ENCODE data around the gene RBM24. TPM values are rescaled to one million over a fixed set of nuclear protein-coding genes. Genes with fewer than 3 reads are reported as not detected.

Gene RBM24
- total and polyA plus RNA-seq, 9 of the 15 experiments (the other 6 are each of a cell fraction or from before 2014, with no cell fraction given) = not detected

- TF ChIP-seq ZNF639 (CRISPR knock-in tag; conservative IDR thresholded peaks at IDR 0.05 in 1 of 2, IDR thresholded peaks at IDR 0.05 in 1 of 2) (peak in 1 of 2 experiments; percentile 86; a peak in 2 of 4 replicates), BCL6 (CRISPR knock-in tag; IDR thresholded peaks at IDR 0.05) (0 out of 2 replicates have a peak, but pooled peaks have one; percentile 52), ZNF197 (CRISPR knock-in tag; IDR thresholded peaks at IDR 0.05; ENCODE audit: low read depth) (peak; percentile 71; the same call in 1 of the 2 replicates), ZC3H4 (CRISPR knock-in tag; IDR thresholded peaks at IDR 0.05; ENCODE audit: borderline replicate concordance) (no peak), HNRNPUL1 (IDR thresholded peaks at IDR 0.05; ENCODE audit: low read length) (no peak), MNT (conservative IDR thresholded peaks at IDR 0.05) (no peak), ASH1L (IDR thresholded peaks at IDR 0.05; ENCODE audit: borderline replicate concordance, low read depth, partially characterized antibody) (no peak), ZNF764 (CRISPR knock-in tag; IDR thresholded peaks at IDR 0.05; ENCODE audit: low read depth) (no peak), TEAD4 (IDR thresholded peaks at IDR 0.05; ENCODE audit: low read length) (peak; percentile 84), TEAD4 (CRISPR knock-in tag; IDR thresholded peaks at IDR 0.05; ENCODE audit: borderline replicate concordance) (no peak), ZNF3 (CRISPR knock-in tag; IDR thresholded peaks at IDR 0.05) (no peak), ZNF551 (CRISPR knock-in tag; IDR thresholded peaks at IDR 0.05) (no peak), TAL1 (IDR thresholded peaks at IDR 0.05) (peak; percentile 79), POLR3G (IDR thresholded peaks at IDR 0.05; ENCODE audit: extremely low read depth, insufficient read length, insufficient replicate concordance) (no peak)
- TF ChIP-seq, protein P1, sequence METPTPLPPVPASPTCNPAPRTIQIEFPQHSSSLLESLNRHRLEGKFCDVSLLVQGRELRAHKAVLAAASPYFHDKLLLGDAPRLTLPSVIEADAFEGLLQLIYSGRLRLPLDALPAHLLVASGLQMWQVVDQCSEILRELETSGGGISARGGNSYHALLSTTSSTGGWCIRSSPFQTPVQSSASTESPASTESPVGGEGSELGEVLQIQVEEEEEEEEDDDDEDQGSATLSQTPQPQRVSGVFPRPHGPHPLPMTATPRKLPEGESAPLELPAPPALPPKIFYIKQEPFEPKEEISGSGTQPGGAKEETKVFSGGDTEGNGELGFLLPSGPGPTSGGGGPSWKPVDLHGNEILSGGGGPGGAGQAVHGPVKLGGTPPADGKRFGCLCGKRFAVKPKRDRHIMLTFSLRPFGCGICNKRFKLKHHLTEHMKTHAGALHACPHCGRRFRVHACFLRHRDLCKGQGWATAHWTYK (CRISPR knock-in tag; IDR thresholded peaks at IDR 0.05) = no peak
- TF ChIP-seq, protein P2, sequence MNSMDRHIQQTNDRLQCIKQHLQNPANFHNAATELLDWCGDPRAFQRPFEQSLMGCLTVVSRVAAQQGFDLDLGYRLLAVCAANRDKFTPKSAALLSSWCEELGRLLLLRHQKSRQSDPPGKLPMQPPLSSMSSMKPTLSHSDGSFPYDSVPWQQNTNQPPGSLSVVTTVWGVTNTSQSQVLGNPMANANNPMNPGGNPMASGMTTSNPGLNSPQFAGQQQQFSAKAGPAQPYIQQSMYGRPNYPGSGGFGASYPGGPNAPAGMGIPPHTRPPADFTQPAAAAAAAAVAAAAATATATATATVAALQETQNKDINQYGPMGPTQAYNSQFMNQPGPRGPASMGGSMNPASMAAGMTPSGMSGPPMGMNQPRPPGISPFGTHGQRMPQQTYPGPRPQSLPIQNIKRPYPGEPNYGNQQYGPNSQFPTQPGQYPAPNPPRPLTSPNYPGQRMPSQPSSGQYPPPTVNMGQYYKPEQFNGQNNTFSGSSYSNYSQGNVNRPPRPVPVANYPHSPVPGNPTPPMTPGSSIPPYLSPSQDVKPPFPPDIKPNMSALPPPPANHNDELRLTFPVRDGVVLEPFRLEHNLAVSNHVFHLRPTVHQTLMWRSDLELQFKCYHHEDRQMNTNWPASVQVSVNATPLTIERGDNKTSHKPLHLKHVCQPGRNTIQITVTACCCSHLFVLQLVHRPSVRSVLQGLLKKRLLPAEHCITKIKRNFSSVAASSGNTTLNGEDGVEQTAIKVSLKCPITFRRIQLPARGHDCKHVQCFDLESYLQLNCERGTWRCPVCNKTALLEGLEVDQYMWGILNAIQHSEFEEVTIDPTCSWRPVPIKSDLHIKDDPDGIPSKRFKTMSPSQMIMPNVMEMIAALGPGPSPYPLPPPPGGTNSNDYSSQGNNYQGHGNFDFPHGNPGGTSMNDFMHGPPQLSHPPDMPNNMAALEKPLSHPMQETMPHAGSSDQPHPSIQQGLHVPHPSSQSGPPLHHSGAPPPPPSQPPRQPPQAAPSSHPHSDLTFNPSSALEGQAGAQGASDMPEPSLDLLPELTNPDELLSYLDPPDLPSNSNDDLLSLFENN (IDR thresholded peaks at IDR 0.05; ENCODE audit: low read depth in 2 of 2, low read length in 2 of 2) = no peak
- TF ChIP-seq, protein P3, sequence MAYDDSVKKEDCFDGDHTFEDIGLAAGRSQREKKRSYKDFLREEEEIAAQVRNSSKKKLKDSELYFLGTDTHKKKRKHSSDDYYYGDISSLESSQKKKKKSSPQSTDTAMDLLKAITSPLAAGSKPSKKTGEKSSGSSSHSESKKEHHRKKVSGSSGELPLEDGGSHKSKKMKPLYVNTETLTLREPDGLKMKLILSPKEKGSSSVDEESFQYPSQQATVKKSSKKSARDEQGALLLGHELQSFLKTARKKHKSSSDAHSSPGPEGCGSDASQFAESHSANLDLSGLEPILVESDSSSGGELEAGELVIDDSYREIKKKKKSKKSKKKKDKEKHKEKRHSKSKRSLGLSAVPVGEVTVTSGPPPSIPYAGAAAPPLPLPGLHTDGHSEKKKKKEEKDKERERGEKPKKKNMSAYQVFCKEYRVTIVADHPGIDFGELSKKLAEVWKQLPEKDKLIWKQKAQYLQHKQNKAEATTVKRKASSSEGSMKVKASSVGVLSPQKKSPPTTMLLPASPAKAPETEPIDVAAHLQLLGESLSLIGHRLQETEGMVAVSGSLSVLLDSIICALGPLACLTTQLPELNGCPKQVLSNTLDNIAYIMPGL (CRISPR knock-in tag; IDR thresholded peaks at IDR 0.05) = no peak
Observed at GRCh38 chr6:17305219-17306001, 24.2 kb downstream of the RBM24 start (continued).
